Breast epithelium (tissue), 4 donors: ENCODE results near the gene SLC35A2. TPM values are rescaled to one million over a fixed set of nuclear protein-coding genes. Genes with fewer than 3 reads are reported as not detected.

Experiments
- DNase-seq, 2 donors: peaks; one replicate each; pipeline ENCODE4 v3.0.0-alpha.2; 2019; ENCODE audit warnings: low spot score in 2 of 2
- H3K27ac ChIP-seq, 2 donors: fragments of 200-600 bp; sonication (generic) in 1 of 2; one replicate each; pipeline ENCODE4 v1.5.1; 2016 to 2019; ENCODE audit warnings: mild to moderate bottlenecking in 1 of 2
- H3K27me3 ChIP-seq, 2 donors: fragments of 200-600 bp; sonication (generic) in 1 of 2; one replicate each; pipeline versions ENCODE4 v1.5.1 to v1.6.0; 2017 to 2019; ENCODE audit warnings: control low read depth in 1 of 2, mild to moderate bottlenecking in 1 of 2
- H3K36me3 ChIP-seq: fragments of 200-600 bp; one replicate; pipeline ENCODE4 v1.5.1; 2019
- H3K4me1 ChIP-seq, 2 donors: fragments of 200-600 bp; sonication (generic); one replicate each; pipeline ENCODE4 v1.5.1; 2016 to 2019; ENCODE audit warnings: control low read depth in 1 of 2
- H3K4me3 ChIP-seq, 3 donors: fragments of 200-600 bp; sonication (generic); 1 replicate in 2 of 3; 2 replicates in 1 of 3; pipeline ENCODE4 v1.5.1; 2016 to 2019; ENCODE audit warnings: mild to moderate bottlenecking in 3 of 3, moderate library complexity in 2 of 3
- H3K9me3 ChIP-seq, 2 donors: fragments of 200-600 bp; sonication (generic) in 1 of 2; one replicate each; pipeline ENCODE4 v1.5.1; 2016 to 2019; ENCODE audit warnings: control low read depth in 1 of 2
- POLR2A ChIP-seq: fragments of 450-650 bp; IDR thresholded peaks from one replicate; pipeline ENCODE4 v1.6.1; 2016; ENCODE audit warnings: antibody characterized with exemption, mild to moderate bottlenecking, moderate library complexity
- POLR2AphosphoS5 ChIP-seq, 3 donors: sonication (generic); formaldehyde crosslinking; IDR thresholded peaks; one replicate each; pipeline ENCODE4 v1.6.1; 2017; ENCODE audit warnings: antibody characterized with exemption in 3 of 3
- intact Hi-C: fragments of 100-400 bp; cut with DNase I; formaldehyde crosslinking; loops from one replicate; pipeline ENCODE4 v1.15.1; 2023; ENCODE audit warnings: low total_unique reads
- total RNA-seq, 3 donors: library from RNA; depleted of rRNA; stranded (reverse); fragments of >200 nt; gene quantifications; one replicate each; pipeline ENCODE4 v1.1.0, GENCODE V29; 2016
- TF ChIP-seq, protein P1 (sequence below), 3 donors: fragments of 450-650 bp; IDR thresholded peaks; one replicate each; pipeline ENCODE4 v1.5.1; 2016 to 2017; ENCODE audit warnings: antibody characterized with exemption in 3 of 3, mild to moderate bottlenecking in 3 of 3, moderate library complexity in 3 of 3

Gene SLC35A2
- total RNA-seq, 3 donors from 2014 or later, result 10.9 to 17.3 (median 16.1) TPM

DNA sequence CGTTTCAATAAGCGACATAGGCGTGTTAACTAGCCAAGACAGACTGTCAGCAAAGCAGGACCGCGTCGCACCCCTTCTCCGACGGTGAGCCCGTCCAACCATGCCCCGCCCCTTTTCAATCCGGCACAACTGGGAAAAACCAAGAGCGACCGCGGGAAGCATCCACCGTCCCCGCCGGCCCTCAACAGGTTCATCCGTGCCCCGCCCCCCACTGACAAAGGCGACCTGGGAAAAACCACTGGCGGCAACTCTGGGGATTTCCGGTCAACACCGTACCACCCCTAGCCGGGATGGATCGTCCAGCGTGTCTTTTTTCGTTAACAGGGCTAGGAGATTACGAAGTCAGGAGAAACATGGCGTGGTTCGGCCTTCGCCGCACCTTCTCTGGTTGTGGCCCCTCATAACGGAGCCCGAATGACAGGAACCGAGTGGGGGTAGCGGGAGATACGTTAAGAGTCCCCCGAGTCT, 14.3 kb downstream of the SLC35A2 start:
- no peaks in the 10 kb centered on the region for H3K4me1 ChIP-seq
- H3K9me3 ChIP-seq, result no peaks in the 10 kb centered on the region
- intact Hi-C loops, result loop anchor here (10.0 kb wide), 1 partner anchor 222 kb away; no protein-coding TSS in a partner anchor
- no peaks in the 10 kb centered on the region for H3K36me3 ChIP-seq
- peak overlapping the region; percentile 96 to 97 for H3K27ac ChIP-seq
- peak; percentile 80 to 85 for DNase-seq
- peaks cover 0 to 29% of the 10 kb centered on the region in 2 donors for H3K27me3 ChIP-seq
- H3K4me3 ChIP-seq, result peak overlapping the region; percentile 63 to 78 (median 72)
- TF ChIP-seq, protein P1, sequence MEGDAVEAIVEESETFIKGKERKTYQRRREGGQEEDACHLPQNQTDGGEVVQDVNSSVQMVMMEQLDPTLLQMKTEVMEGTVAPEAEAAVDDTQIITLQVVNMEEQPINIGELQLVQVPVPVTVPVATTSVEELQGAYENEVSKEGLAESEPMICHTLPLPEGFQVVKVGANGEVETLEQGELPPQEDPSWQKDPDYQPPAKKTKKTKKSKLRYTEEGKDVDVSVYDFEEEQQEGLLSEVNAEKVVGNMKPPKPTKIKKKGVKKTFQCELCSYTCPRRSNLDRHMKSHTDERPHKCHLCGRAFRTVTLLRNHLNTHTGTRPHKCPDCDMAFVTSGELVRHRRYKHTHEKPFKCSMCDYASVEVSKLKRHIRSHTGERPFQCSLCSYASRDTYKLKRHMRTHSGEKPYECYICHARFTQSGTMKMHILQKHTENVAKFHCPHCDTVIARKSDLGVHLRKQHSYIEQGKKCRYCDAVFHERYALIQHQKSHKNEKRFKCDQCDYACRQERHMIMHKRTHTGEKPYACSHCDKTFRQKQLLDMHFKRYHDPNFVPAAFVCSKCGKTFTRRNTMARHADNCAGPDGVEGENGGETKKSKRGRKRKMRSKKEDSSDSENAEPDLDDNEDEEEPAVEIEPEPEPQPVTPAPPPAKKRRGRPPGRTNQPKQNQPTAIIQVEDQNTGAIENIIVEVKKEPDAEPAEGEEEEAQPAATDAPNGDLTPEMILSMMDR (IDR thresholded peaks at IDR 0.05), result no peak
- TF ChIP-seq POLR2A, result no peak
- no peak for TF ChIP-seq POLR2AphosphoS5 (IDR thresholded peaks at IDR 0.05)

DNA sequence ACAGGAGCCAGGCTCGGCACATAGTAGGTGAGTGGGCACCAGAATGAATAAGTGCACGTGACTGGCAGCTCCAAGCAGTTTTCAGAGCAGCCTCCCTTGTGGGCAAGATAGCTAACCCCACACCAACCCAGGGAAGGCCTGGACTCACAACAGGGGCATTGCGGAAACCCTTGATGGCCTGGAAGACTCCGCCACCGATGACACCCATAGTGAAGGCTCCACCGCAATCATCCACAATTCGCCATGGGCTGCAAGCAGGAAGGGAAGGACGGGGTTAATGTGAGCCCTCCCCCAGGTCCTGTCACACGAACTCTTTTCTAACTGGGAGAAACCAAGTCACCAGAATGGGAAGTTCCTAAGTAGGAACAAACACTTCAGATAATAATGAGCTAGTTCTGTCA, 14.8 kb downstream of the SLC35A2 start:
- no peak for DNase-seq
- peak overlapping the region; percentile 96 to 97 for H3K27ac ChIP-seq
- intact Hi-C loops, result loop anchor here (10.0 kb wide), 1 partner anchor 222 kb away; no protein-coding TSS in a partner anchor

DNA sequence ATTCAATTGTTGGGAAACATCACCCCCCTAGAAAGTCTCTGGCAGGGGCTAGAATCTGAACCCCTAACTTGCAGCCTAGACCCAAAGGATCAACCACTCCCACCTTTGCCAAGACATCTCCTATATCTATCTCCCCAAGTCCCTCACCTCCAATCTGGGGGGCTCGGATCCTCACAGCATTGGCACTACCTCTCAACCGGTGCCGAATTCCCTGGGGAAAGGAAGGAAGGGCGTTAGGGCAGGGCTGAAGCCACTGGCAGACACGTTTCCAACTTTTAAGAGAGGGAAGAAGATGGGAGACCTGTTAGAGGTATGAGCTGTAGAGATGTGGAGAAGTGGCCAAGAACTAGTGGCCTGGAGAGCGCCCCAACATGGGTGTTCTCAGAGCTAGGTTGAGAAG, 16.6 kb downstream of the SLC35A2 start:
- Histone ChIP-seq H3K27me3 (peaks cover 0 to 30% of the 10 kb centered on the region in 2 donors), H3K27ac (no peak overlapping the region), H3K36me3 (no peaks in the 10 kb centered on the region), H3K4me1 (no peaks in the 10 kb centered on the region), H3K4me3 (no peak overlapping the region), H3K9me3 (no peaks in the 10 kb centered on the region)
- intact Hi-C loops, result loop anchor here (10.0 kb wide), 1 partner anchor 220 kb away; no protein-coding TSS in a partner anchor
- DNase-seq, result no peak
- TF ChIP-seq POLR2A (no peak), POLR2AphosphoS5 (IDR thresholded peaks at IDR 0.05) (no peak)
- TF ChIP-seq, protein P1 (IDR thresholded peaks at IDR 0.05), result no peak

More for the DNA sequence above, 14.8 kb downstream of the SLC35A2 start:
- Histone ChIP-seq H3K27me3 (peaks cover 0 to 29% of the 10 kb centered on the region in 2 donors), H3K9me3 (no peaks in the 10 kb centered on the region), H3K4me1 (no peaks in the 10 kb centered on the region), H3K36me3 (no peaks in the 10 kb centered on the region), H3K4me3 (peak overlapping the region; percentile 63 to 78 (median 72))
- TF ChIP-seq POLR2AphosphoS5 (IDR thresholded peaks at IDR 0.05) (no peak), POLR2A (no peak)
- TF ChIP-seq, protein P1 (IDR thresholded peaks at IDR 0.05), result no peak

DNA sequence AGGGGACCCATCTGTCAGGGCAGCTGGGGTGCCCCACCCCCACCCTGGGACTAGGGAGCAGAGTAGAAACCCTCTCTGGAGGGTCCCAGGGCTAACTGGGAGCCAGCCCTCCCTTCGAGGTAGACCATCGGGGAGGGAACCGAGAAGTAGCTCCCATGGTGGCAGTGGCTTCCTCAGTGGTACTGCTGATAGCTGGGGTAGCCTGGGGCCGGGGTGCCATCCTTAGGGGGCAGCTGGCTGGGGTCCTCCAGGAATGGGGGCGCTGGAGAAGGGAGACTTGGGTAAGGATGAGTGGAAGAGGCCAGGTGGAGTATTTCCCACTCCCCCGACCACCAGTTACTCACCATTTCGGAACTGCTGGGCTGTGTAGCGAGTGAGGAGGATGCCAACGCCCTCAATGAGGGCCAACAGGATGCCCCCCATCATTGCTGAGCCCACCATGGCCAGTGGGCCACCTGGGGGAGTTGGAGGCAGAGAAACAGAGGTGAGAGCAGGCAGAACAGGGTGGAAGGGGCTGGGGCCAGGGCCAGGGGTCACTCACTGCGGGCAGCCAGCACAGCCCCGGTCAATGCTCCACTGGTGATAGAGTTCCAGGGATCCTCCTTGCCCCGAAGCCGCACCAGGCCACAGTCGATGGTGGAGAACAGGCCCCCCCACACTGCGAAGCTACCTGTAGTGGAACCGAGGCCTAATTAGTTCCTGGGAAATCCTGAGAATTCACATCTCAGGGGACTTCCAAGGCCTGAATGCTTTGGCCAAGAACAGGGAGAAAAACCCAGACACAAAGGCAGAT, 17.7 kb downstream of the SLC35A2 start:
- no peaks in the 10 kb centered on the region for H3K36me3 ChIP-seq
- H3K4me1 ChIP-seq, result no peaks in the 10 kb centered on the region
- no peak for DNase-seq
- no peak overlapping the region for H3K4me3 ChIP-seq
- peaks cover 0 to 30% of the 10 kb centered on the region in 2 donors for H3K27me3 ChIP-seq
- no peaks in the 10 kb centered on the region for H3K9me3 ChIP-seq
- intact Hi-C loops, result loop anchor here (10.0 kb wide), 1 partner anchor 219 kb away; no protein-coding TSS in a partner anchor
- no peak for TF ChIP-seq POLR2AphosphoS5 (IDR thresholded peaks at IDR 0.05)
- TF ChIP-seq POLR2A, result no peak
- TF ChIP-seq, protein P1 (IDR thresholded peaks at IDR 0.05), result no peak
- no peak overlapping the region for H3K27ac ChIP-seq

DNA sequence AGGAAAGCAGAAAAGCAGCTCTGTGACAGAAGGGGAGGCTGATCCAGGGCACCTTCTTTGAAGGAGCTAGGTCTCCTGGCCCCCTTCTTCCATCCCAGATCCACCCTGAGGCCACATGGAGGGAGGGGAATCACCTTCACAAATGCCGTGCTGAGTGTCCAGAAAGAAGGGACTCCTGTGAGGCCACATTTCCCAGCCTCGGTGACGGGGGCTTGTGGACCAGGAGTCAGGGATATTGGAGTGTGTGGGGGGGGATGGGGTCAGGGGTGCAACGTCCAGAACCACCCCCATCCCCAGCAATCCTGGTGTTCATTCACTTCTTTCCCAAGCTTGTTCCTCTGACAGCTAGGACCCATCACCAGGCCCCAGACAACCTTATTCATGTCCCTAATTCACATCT, 18.6 kb downstream of the SLC35A2 start:
- H3K27ac ChIP-seq, result no peak overlapping the region
- H3K4me3 ChIP-seq, result no peak overlapping the region
- TF ChIP-seq POLR2A (no peak), POLR2AphosphoS5 (IDR thresholded peaks at IDR 0.05) (no peak)
- TF ChIP-seq, protein P1 (IDR thresholded peaks at IDR 0.05), result no peak
- intact Hi-C loops, result loop anchor here (10.0 kb wide), 1 partner anchor 218 kb away; no protein-coding TSS in a partner anchor
- peaks cover 0 to 30% of the 10 kb centered on the region in 2 donors for H3K27me3 ChIP-seq
- H3K9me3 ChIP-seq, result no peaks in the 10 kb centered on the region
- no peak for DNase-seq
- no peaks in the 10 kb centered on the region for H3K4me1 ChIP-seq
- H3K36me3 ChIP-seq, result no peaks in the 10 kb centered on the region
